ENCODE data around the gene NAALADL1.

NAALADL1 gene

GRCh38 chr11:65065851-65066250, 7.5 kb upstream of the NAALADL1 start:
- no peaks in the 10 kb centered on the region for H3F3A ChIP-seq (ENCODE audit: control insufficient read depth, insufficient read depth)
- no peak overlapping the region for H3K27ac ChIP-seq (ENCODE audit: low read depth, low read length)
- no peaks in the 10 kb centered on the region for H3K27me3 ChIP-seq (ENCODE audit: control insufficient read depth, low read length)
- H3K4me3 ChIP-seq (ENCODE audit: low read length), result no peak overlapping the region
- H3K4me2 ChIP-seq (ENCODE audit: low read length), result no peak overlapping the region
- no peaks in the 10 kb centered on the region for H3K9me2 ChIP-seq (replicated peaks; ENCODE audit: control insufficient read depth, low read length)
- TF ChIP-seq CTCF (IDR thresholded peaks at IDR 0.05; ENCODE audit: low read depth, low read length, poor library complexity, severe bottlenecking) (no peak), EZH2phosphoT487 (IDR thresholded peaks at IDR 0.05; ENCODE audit: borderline replicate concordance, low read length) (no peak)
- no peaks in the 10 kb centered on the region for H3K9me3 ChIP-seq (ENCODE audit: control insufficient read depth, insufficient read depth, low read length)
- peaks cover 8% of the 10 kb centered on the region for H3K4me1 ChIP-seq (ENCODE audit: control insufficient read depth, low read length)
- H4K20me1 ChIP-seq (ENCODE audit: control insufficient read depth, insufficient read depth, low read depth, low read length), result no peaks in the 10 kb centered on the region
- no peaks in the 10 kb centered on the region for H3K79me2 ChIP-seq (ENCODE audit: control insufficient read depth, low read length)
- no peaks in the 10 kb centered on the region for H3K36me3 ChIP-seq (ENCODE audit: control insufficient read depth, low read length)

GRCh38 chr11:65064847-65065240, 6.5 kb upstream of the NAALADL1 start:
- H3K36me3 ChIP-seq (ENCODE audit: control insufficient read depth, low read length), result no peaks in the 10 kb centered on the region
- no peaks in the 10 kb centered on the region; the same call in 1 of the 2 replicates for H3K27me3 ChIP-seq (ENCODE audit: control insufficient read depth, low read length)
- no peaks in the 10 kb centered on the region for H4K20me1 ChIP-seq (ENCODE audit: control insufficient read depth, insufficient read depth, low read depth, low read length)
- H3K9me2 ChIP-seq (replicated peaks; ENCODE audit: control insufficient read depth, low read length), result no peaks in the 10 kb centered on the region
- no peak overlapping the region for H3K4me2 ChIP-seq (ENCODE audit: low read length)
- no peak overlapping the region for H3K4me3 ChIP-seq (ENCODE audit: low read length)
- TF ChIP-seq CTCF (IDR thresholded peaks at IDR 0.05; ENCODE audit: low read depth, low read length, poor library complexity, severe bottlenecking) (no peak), EZH2phosphoT487 (IDR thresholded peaks at IDR 0.05; ENCODE audit: borderline replicate concordance, low read length) (no peak)
- no peaks in the 10 kb centered on the region for H3K9me3 ChIP-seq (ENCODE audit: control insufficient read depth, insufficient read depth, low read length)
- H3K27ac ChIP-seq (ENCODE audit: low read depth, low read length), result no peak overlapping the region
- no peaks in the 10 kb centered on the region for H3F3A ChIP-seq (ENCODE audit: control insufficient read depth, insufficient read depth)
- peaks cover 15% of the 10 kb centered on the region for H3K4me1 ChIP-seq (ENCODE audit: control insufficient read depth, low read length)
- H3K79me2 ChIP-seq (ENCODE audit: control insufficient read depth, low read length), result no peaks in the 10 kb centered on the region

GRCh38 chr11:65063532-65063931, 5.2 kb upstream of the NAALADL1 start:
- H3K36me3 ChIP-seq (ENCODE audit: control insufficient read depth, low read length), result no peaks in the 10 kb centered on the region
- no peak overlapping the region for H3K27ac ChIP-seq (ENCODE audit: low read depth, low read length)

More at GRCh38 chr11:65063532-65063931, 5.2 kb upstream of the NAALADL1 start:
- no peaks in the 10 kb centered on the region; the same call in 1 of the 2 replicates for H3K27me3 ChIP-seq (ENCODE audit: control insufficient read depth, low read length)
- H3K4me1 ChIP-seq (ENCODE audit: control insufficient read depth, low read length), result peaks cover 12% of the 10 kb centered on the region
- H3K4me2 ChIP-seq (ENCODE audit: low read length), result no peak overlapping the region
- no peaks in the 10 kb centered on the region for H3K9me3 ChIP-seq (ENCODE audit: control insufficient read depth, insufficient read depth, low read length)
- no peaks in the 10 kb centered on the region for H3K9me2 ChIP-seq (replicated peaks; ENCODE audit: control insufficient read depth, low read length)
- H3F3A ChIP-seq (ENCODE audit: control insufficient read depth, insufficient read depth), result no peaks in the 10 kb centered on the region
- no peak overlapping the region for H3K4me3 ChIP-seq (ENCODE audit: low read length)
- TF ChIP-seq EZH2phosphoT487 (IDR thresholded peaks at IDR 0.05; ENCODE audit: borderline replicate concordance, low read length), result no peak
- TF ChIP-seq CTCF (IDR thresholded peaks at IDR 0.05; ENCODE audit: low read depth, low read length, poor library complexity, severe bottlenecking), result no peak
- H4K20me1 ChIP-seq (ENCODE audit: control insufficient read depth, insufficient read depth, low read depth, low read length), result no peaks in the 10 kb centered on the region
- no peaks in the 10 kb centered on the region for H3K79me2 ChIP-seq (ENCODE audit: control insufficient read depth, low read length)
